Tibial nerve (tissue), 4 donors: ENCODE results near the gene CLIC5. TPM values are rescaled to one million over a fixed set of nuclear protein-coding genes. Genes with fewer than 3 reads are reported as not detected.

Experiments used
- DNase-seq, 2 donors: peaks; one replicate each; pipeline ENCODE4 v3.0.0-alpha.2; 2019; ENCODE audit warnings: low spot score in 2 of 2
- H3K27ac ChIP-seq, 4 donors: fragments of 200-600 bp; sonication (generic) in 3 of 4; one replicate each; pipeline ENCODE4 v1.5.1; 2017 to 2019; ENCODE audit warnings: mild to moderate bottlenecking in 1 of 4
- H3K27me3 ChIP-seq, 2 donors: fragments of 200-600 bp; sonication (generic) in 1 of 2; one replicate each; pipeline versions ENCODE4 v1.5.1 to v1.6.0; 2017 to 2019
- H3K36me3 ChIP-seq, 3 donors: fragments of 200-600 bp; sonication (generic); one replicate each; pipeline ENCODE4 v1.5.1; 2018 to 2019
- H3K4me1 ChIP-seq, 4 donors: fragments of 200-600 bp; sonication (generic) in 3 of 4; one replicate each; pipeline ENCODE4 v1.5.1; 2017 to 2019
- H3K4me3 ChIP-seq, 4 donors: fragments of 200-600 bp; sonication (generic) in 3 of 4; one replicate each; pipeline ENCODE4 v1.5.1; 2017 to 2019; ENCODE audit warnings: mild to moderate bottlenecking in 1 of 4, moderate library complexity in 1 of 4
- H3K9me3 ChIP-seq, 4 donors: fragments of 200-600 bp; sonication (generic) in 3 of 4; one replicate each; pipeline ENCODE4 v1.5.1; 2017 to 2019
- EP300 ChIP-seq, 2 donors: sonication (generic); formaldehyde crosslinking; IDR thresholded peaks; one replicate each; pipeline ENCODE4 v1.6.1; 2017; ENCODE audit warnings: antibody characterized with exemption in 2 of 2, mild to moderate bottlenecking in 1 of 2
- POLR2A ChIP-seq, 2 donors: fragments of 450-650 bp; IDR thresholded peaks; one replicate each; pipeline ENCODE4 v1.6.1; 2017; ENCODE audit warnings: antibody characterized with exemption in 2 of 2, mild to moderate bottlenecking in 2 of 2, moderate library complexity in 2 of 2
- WGBS, 2 donors: methylation state at CpG; one replicate each; pipeline ENCODE4 v1.1.5; 2018; 5-methylcytosine and 5-hydroxymethylcytosine counted together
- total RNA-seq, 4 donors: library from RNA; depleted of rRNA; stranded (reverse); fragments of >200 nt; gene quantifications; one replicate each; pipeline ENCODE4 v1.1.0, GENCODE V29; 2016
- TF ChIP-seq, protein P1 (sequence below), 5 experiments: fragments of 200-600 bp in 3 of 5; fragments of 450-650 bp in 2 of 5; sonication (generic) in 3 of 5; IDR thresholded peaks; one replicate each; pipeline ENCODE4 v1.5.1; 2016 to 2019; ENCODE audit warnings: antibody characterized with exemption in 5 of 5, mild to moderate bottlenecking in 3 of 5, moderate library complexity in 2 of 5

CLIC5 gene
- total RNA-seq, 4 donors from 2014 or later = 6.6 to 47.2 (median 34.8) TPM

DNA sequence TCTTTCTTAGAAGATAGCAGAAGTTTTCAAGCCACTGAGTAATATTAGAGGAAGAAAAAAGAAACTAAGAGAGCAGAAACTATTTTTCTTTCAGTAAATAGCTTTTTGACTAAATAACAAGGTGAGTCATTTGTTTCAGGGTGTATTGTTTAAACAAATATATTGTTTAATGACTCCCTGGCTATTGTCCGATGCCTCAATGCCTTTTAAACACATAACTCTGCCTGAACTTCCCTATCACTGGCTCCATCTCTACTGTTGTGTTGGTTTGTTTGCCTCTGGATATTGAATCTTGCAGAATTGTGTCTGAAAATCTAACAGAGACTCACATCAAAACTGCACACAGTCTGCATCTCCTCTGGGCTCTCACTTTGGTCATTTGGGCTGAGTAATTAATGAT lies 19.6 kb upstream of the CLIC5 start:
- Histone ChIP-seq H3K4me3 (no peak overlapping the region), H3K27me3 (no peaks in the 10 kb centered on the region), H3K4me1 (peaks cover 0 to 3% (median 0%) of the 10 kb centered on the region in 4 donors), H3K36me3 (no peaks in the 10 kb centered on the region), H3K27ac (no peak overlapping the region), H3K9me3 (no peaks in the 10 kb centered on the region)
- TF ChIP-seq EP300 (IDR thresholded peaks at IDR 0.05) (no peak), POLR2A (IDR thresholded peaks at IDR 0.05) (no peak)
- TF ChIP-seq, protein P1, sequence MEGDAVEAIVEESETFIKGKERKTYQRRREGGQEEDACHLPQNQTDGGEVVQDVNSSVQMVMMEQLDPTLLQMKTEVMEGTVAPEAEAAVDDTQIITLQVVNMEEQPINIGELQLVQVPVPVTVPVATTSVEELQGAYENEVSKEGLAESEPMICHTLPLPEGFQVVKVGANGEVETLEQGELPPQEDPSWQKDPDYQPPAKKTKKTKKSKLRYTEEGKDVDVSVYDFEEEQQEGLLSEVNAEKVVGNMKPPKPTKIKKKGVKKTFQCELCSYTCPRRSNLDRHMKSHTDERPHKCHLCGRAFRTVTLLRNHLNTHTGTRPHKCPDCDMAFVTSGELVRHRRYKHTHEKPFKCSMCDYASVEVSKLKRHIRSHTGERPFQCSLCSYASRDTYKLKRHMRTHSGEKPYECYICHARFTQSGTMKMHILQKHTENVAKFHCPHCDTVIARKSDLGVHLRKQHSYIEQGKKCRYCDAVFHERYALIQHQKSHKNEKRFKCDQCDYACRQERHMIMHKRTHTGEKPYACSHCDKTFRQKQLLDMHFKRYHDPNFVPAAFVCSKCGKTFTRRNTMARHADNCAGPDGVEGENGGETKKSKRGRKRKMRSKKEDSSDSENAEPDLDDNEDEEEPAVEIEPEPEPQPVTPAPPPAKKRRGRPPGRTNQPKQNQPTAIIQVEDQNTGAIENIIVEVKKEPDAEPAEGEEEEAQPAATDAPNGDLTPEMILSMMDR (IDR thresholded peaks at IDR 0.05) = no peak
- WGBS, 2 donors = 60 to 86% methylated on average over 1 of the region's 1 CpG
- DNase-seq = no peak

DNA sequence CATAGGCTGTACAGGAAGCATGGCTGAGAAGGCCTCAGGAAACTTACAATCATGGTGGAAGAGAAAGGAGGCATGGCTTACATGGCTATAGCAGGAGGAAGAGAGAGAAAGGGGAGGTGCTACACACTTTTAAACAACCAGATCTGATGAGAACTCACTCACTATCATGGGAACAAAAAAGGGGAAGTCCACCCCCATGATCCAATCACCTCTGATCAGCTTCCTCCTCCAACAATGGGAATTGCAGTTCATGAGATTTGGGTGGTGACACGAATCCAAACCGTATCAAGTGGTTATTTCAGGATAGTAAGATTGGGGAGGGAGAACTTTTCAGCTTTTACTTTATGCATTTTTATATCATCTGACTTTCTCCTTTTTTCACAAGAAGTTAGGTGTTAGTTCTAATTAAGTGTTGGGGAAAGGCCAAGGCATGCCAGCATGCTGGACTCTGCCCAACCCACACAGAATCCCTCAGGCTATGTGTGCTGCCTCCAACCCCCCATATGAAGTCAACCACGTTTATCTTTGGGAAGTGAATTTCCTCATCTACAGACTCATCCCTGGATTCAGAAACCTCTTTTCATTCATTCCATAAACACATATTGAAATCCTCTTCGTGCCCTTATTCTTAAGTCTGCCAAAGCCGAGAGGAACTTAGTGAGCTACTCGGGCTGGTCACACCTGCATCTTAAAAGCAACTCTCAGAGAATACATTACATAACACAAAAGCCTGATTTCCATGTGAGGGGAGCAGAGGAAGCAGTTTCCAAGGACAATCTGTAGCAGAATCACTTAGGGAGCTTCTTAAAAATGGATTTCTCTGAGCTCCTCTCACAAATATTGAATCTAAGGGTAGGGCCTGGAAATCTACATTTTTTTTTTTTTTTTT lies 16.7 kb upstream of the CLIC5 start:
- TF ChIP-seq, protein P1 (IDR thresholded peaks at IDR 0.05) = no peak
- TF ChIP-seq POLR2A (IDR thresholded peaks at IDR 0.05) (no peak), EP300 (IDR thresholded peaks at IDR 0.05) (no peak)
- peaks cover 0 to 3% (median 0%) of the 10 kb centered on the region in 4 donors for H3K4me1 ChIP-seq
- no peaks in the 10 kb centered on the region for H3K36me3 ChIP-seq
- no peak overlapping the region for H3K4me3 ChIP-seq
- H3K9me3 ChIP-seq = no peaks in the 10 kb centered on the region
- no peak overlapping the region for H3K27ac ChIP-seq
- no peak for DNase-seq
- H3K27me3 ChIP-seq = no peaks in the 10 kb centered on the region
- WGBS, 2 donors = 59 to 65% methylated on average over 6 of the region's 6 CpGs

DNA sequence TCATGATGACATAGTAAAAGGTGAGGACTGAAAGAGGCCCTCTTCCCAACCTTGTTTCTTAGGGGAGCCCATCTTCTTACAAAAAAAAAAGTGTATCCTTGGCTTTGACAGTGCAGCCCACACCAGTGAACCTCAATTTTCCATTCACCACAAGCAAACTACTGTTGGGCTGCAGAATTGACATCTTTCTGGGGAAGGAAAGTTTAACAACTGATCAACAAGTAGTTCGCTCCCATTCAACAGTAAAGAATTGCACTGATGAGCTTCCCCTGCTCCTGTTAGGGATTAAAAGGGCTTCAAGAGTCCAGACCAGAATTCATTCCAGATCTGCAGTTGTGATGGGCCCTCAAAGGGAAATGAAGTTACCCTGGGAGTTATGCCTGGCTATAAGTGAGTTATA lies 13.9 kb upstream of the CLIC5 start:
- Histone ChIP-seq H3K4me3 (no peak overlapping the region), H3K4me1 (no peaks in the 10 kb centered on the region), H3K9me3 (no peaks in the 10 kb centered on the region), H3K36me3 (no peaks in the 10 kb centered on the region), H3K27me3 (no peaks in the 10 kb centered on the region), H3K27ac (no peak overlapping the region)
- no peak for TF ChIP-seq POLR2A (IDR thresholded peaks at IDR 0.05)
- TF ChIP-seq, protein P1 (IDR thresholded peaks at IDR 0.05) = no peak
- no peak for TF ChIP-seq EP300 (IDR thresholded peaks at IDR 0.05)
- 92 to 96% methylated on average over 1 of the region's 1 CpG for WGBS, 2 donors
- DNase-seq = no peak

DNA sequence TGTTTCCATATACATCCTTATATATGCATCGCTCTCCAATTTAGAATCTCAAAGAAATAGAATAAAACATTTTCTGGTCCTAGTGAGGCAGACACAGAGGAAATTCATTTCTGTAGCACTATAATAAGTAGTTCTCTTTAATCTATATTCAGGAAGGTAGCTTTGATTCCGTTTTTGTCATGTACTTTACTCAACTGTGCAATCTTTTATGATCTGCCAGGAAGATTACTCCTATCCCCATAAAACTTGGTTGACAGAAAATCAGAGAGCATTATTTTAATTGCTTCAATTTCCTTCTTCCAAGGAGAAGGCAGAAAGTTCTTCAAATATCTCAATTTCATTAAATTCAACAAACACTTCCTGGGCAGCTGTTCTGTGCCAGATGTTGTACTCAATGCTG lies 10.6 kb upstream of the CLIC5 start:
- Histone ChIP-seq H3K9me3 (no peaks in the 10 kb centered on the region), H3K4me1 (peaks cover 0 to 6% (median 0%) of the 10 kb centered on the region in 4 donors), H3K36me3 (no peaks in the 10 kb centered on the region), H3K27me3 (no peaks in the 10 kb centered on the region), H3K27ac (no peak overlapping the region), H3K4me3 (no peak overlapping the region)
- no peak for TF ChIP-seq POLR2A (IDR thresholded peaks at IDR 0.05)
- TF ChIP-seq, protein P1 (IDR thresholded peaks at IDR 0.05) = no peak
- TF ChIP-seq EP300 (IDR thresholded peaks at IDR 0.05) = no peak
- WGBS, 2 donors = 80 to 82% methylated on average over 2 of the region's 2 CpGs
- DNase-seq = no peak

DNA sequence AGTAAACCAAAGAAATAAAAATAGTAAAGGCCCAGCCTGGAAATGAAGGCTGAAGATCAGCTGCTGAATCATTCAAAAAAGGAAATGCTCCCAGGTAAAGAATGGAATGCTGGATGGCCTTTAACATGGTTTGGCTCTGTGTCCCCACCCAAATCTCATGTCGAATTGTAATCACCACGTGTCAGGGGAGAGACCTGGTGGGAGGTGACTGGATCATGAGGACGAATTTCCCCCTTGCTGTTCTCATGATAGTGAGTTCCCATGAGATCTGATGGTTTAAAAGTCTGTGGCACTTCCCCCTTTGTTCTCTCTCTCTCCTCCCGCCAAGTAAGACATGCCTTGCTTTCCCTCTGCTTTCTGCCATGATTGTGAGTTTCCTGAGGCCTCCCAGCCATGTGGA lies 9.9 kb upstream of the CLIC5 start:
- TF ChIP-seq, protein P1 (IDR thresholded peaks at IDR 0.05) = no peak
- TF ChIP-seq POLR2A (IDR thresholded peaks at IDR 0.05) = no peak
- TF ChIP-seq EP300 (IDR thresholded peaks at IDR 0.05) = no peak
- no peaks in the 10 kb centered on the region for H3K36me3 ChIP-seq
- no peaks in the 10 kb centered on the region for H3K27me3 ChIP-seq
- H3K27ac ChIP-seq = no peak overlapping the region
- 77 to 83% methylated on average over 4 of the region's 4 CpGs for WGBS, 2 donors
- no peak overlapping the region for H3K4me3 ChIP-seq
- DNase-seq = no peak
- no peaks in the 10 kb centered on the region for H3K9me3 ChIP-seq
- peaks cover 0 to 6% (median 0%) of the 10 kb centered on the region in 4 donors for H3K4me1 ChIP-seq
